H1 (cell line): ENCODE measurements around the gene PRKN. TPM values are rescaled to one million over a fixed set of nuclear protein-coding genes. Genes with fewer than 3 reads are reported as not detected.

ENCODE experiments used
- CBX8 ChIP-seq: fragments of 300-800, 300-1000 bp; sonication (generic); IDR thresholded peaks from 2 replicates; pipeline ENCODE4 v1.7.1; 2016; ENCODE audit warnings: low read depth, low read length, borderline replicate concordance
- CTBP2 ChIP-seq: IDR thresholded peaks from 2 replicates; pipeline ENCODE4 v1.7.0; 2011; ENCODE audit warnings: borderline replicate concordance, mild to moderate bottlenecking, moderate library complexity, mixed read lengths, low read length; ENCODE audit not compliant: insufficient read depth, insufficient read length
- E2F6 ChIP-seq: IDR thresholded peaks from 2 replicates; pipeline ENCODE4 v1.6.1; 2012; ENCODE audit warnings: inconsistent platforms
- EGR1 ChIP-seq: IDR thresholded peaks from 2 replicates; pipeline ENCODE4 v1.6.1; 2011; ENCODE audit warnings: low read depth, low read length, borderline replicate concordance
- JUN ChIP-seq: IDR thresholded peaks from 2 replicates; pipeline ENCODE4 v1.6.1; 2011; ENCODE audit warnings: low read depth, mild to moderate bottlenecking, improper control_type of control experiment, low read length
- TEAD4 ChIP-seq: IDR thresholded peaks from 2 replicates; pipeline ENCODE4 v1.6.1; 2012; ENCODE audit warnings: low read depth, low read length, inconsistent platforms, mixed read lengths
- polyA plus RNA-seq, 7 experiments: library from polyadenylated mRNA; depleted of rRNA in 3 of 7; stranded (reverse) in 5 of 7; unstranded in 2 of 7; fragments of >200 nt in 5 of 7; fragments of 200-250 nt in 2 of 7; gene quantifications; 1 replicate in 5 of 7; 2 replicates in 1 of 7; 4 replicates in 1 of 7; pipeline versions ENCODE4 v1.2.1 to v1.2.3, GENCODE V29; 2011 to 2013; ENCODE audit warnings: missing spikeins in 2 of 7, mixed read lengths in 2 of 7
- total RNA-seq: library from RNA; stranded (reverse); fragmentation: NEBNext Ultra II Directional; extraction: Animal tissue kit (Norgen Biotek cat#: 25700); gene quantifications from 2 replicates; pipeline ENCODE4 v1.2.1, GENCODE V29; 2021

Gene PRKN
- total and polyA plus RNA-seq, 2 of the 8 experiments (the other 6 are each of a cell fraction or from before 2014, with no cell fraction given) = 0.13 to 0.29 TPM

- no peak for TF ChIP-seq E2F6
- TF ChIP-seq JUN = no peak
- TF ChIP-seq EGR1 = no peak
- TF ChIP-seq CTBP2 = no peak
- TF ChIP-seq TEAD4 = no peak
- no peak for TF ChIP-seq CBX8
- TF ChIP-seq, all 59 proteins: peak for 0
Measured at GRCh38 chr6:162699961-162700360, 27.6 kb downstream of the PRKN start (continued).
